K562 (cell line): ENCODE data around the gene FOCAD.

Experiments used
- ATF7 ChIP-seq: fragments of 450-650 bp; IDR thresholded peaks from 2 replicates; pipeline ENCODE4 v1.7.1; 2014; ENCODE audit warnings: mild to moderate bottlenecking, moderate library complexity
- JUND ChIP-seq, 2 experiments: IDR thresholded peaks; 2 replicates in 1 of 2; 3 replicates in 1 of 2; pipeline ENCODE4 v1.6.1; 2011; ENCODE audit warnings: borderline replicate concordance in 2 of 2, low read depth in 2 of 2, low read length in 2 of 2, improper control_type of control experiment in 1 of 2, missing biosample characterization in 1 of 2, missing genetic modification characterization in 1 of 2, missing genetic modification reagents in 1 of 2
- KDM1A ChIP-seq, 2 experiments: fragments of 450-650 bp; IDR thresholded peaks; 2 replicates each; pipeline ENCODE4 v1.6.1; 2016; ENCODE audit warnings: mild to moderate bottlenecking in 2 of 2
- MAFF ChIP-seq: IDR thresholded peaks from 2 replicates; pipeline ENCODE4 v1.6.1; 2012; ENCODE audit warnings: low read length, improper control_type of control experiment
- SRSF7 ChIP-seq: fragments of 200-400 bp; formaldehyde crosslinking; optimal IDR thresholded peaks from 2 replicates; pipeline ENCODE3; 2017; ENCODE audit warnings: mild to moderate bottlenecking, low read depth, low read length
- TBL1XR1 ChIP-seq, 2 experiments: IDR thresholded peaks; 2 replicates each; pipeline ENCODE4 v1.6.1; 2012; ENCODE audit warnings: improper control_type of control experiment in 2 of 2, low read length in 2 of 2, mild to moderate bottlenecking in 1 of 2
- YY1 ChIP-seq, 3 experiments: IDR thresholded peaks; 2 replicates each; pipeline ENCODE4 v1.6.1; 2011; ENCODE audit warnings: low read length in 2 of 3, mild to moderate bottlenecking in 2 of 3, moderate library complexity in 2 of 3, borderline replicate concordance in 1 of 3, control low read depth in 1 of 3, low read depth in 1 of 3; ENCODE audit not compliant: insufficient read depth in 3 of 3, insufficient replicate concordance in 2 of 3, control insufficient read depth in 1 of 3, insufficient read length in 1 of 3; ENCODE audit errors: extremely low read depth in 1 of 3
- ZBTB8A ChIP-seq: fragments of 450-650 bp; IDR thresholded peaks from 2 replicates; pipeline ENCODE4 v1.6.1; 2018; ENCODE audit warnings: mild to moderate bottlenecking, moderate library complexity; ENCODE audit not compliant: partially characterized antibody
- ZNF274 ChIP-seq: IDR thresholded peaks from 2 replicates; pipeline ENCODE4 v1.6.1; 2011; ENCODE audit warnings: low read depth, mild to moderate bottlenecking, low read length, moderate library complexity, borderline replicate concordance
- ZNF57 ChIP-seq: fragments of 450-650 bp; formaldehyde crosslinking; IDR thresholded peaks from 2 replicates; pipeline ENCODE4 v1.4.0; 2020; ENCODE audit warnings: mild to moderate bottlenecking, moderate library complexity
- TF ChIP-seq, protein P1 (sequence below), 3 experiments: IDR thresholded peaks in 2 of 3; conservative IDR thresholded peaks in 1 of 3; 2 replicates each; pipeline ENCODE4 v1.5.1; 2011 to 2012; ENCODE audit warnings: low read length in 3 of 3, mild to moderate bottlenecking in 3 of 3, control low read depth in 2 of 3, improper control_type of control experiment in 1 of 3, inconsistent platforms in 1 of 3, low read depth in 1 of 3, mixed read lengths in 1 of 3, moderate library complexity in 1 of 3; ENCODE audit not compliant: insufficient read depth in 2 of 3

DNA sequence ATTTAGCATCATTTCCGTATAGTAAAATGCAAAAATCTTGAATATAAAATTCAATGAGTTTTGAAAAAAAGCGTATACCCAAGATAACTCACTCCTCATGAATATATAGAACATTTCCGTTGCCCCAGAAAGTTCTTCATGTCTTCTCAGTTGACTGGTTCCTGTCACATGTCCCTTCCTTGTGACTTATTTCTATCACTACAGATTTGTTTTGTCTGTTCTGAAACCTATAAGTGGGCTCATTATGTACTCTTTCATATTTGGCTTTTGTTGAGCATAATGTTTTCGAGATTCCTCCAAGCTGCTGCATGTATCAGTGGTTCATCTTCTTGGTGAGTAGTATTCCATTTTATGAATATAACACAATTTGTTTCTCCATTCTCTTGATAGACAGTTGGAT, 358.4 kb downstream of the FOCAD start:
- TF ChIP-seq, protein P1, sequence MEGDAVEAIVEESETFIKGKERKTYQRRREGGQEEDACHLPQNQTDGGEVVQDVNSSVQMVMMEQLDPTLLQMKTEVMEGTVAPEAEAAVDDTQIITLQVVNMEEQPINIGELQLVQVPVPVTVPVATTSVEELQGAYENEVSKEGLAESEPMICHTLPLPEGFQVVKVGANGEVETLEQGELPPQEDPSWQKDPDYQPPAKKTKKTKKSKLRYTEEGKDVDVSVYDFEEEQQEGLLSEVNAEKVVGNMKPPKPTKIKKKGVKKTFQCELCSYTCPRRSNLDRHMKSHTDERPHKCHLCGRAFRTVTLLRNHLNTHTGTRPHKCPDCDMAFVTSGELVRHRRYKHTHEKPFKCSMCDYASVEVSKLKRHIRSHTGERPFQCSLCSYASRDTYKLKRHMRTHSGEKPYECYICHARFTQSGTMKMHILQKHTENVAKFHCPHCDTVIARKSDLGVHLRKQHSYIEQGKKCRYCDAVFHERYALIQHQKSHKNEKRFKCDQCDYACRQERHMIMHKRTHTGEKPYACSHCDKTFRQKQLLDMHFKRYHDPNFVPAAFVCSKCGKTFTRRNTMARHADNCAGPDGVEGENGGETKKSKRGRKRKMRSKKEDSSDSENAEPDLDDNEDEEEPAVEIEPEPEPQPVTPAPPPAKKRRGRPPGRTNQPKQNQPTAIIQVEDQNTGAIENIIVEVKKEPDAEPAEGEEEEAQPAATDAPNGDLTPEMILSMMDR (IDR thresholded peaks at IDR 0.05 in 2 of 3, conservative IDR thresholded peaks at IDR 0.05 in 1 of 3; ENCODE audit: insufficient read depth in 2 of 3, low read depth in 1 of 3, low read length in 3 of 3): no peak
- TF ChIP-seq SRSF7: no peak
- no peak for TF ChIP-seq ZNF274
- TF ChIP-seq ATF7: no peak
- TF ChIP-seq KDM1A (IDR thresholded peaks at IDR 0.05): no peak
- TF ChIP-seq ZNF57: no peak
- no peak for TF ChIP-seq TBL1XR1 (IDR thresholded peaks at IDR 0.05; ENCODE audit: low read length in 2 of 2)
- TF ChIP-seq ZBTB8A: no peak
- no peak for TF ChIP-seq JUND (IDR thresholded peaks at IDR 0.05; ENCODE audit: borderline replicate concordance, low read depth, low read length)
- no peak for TF ChIP-seq JUND (tag; IDR thresholded peaks at IDR 0.05; ENCODE audit: borderline replicate concordance, low read depth, low read length)
- no peak for TF ChIP-seq YY1 (IDR thresholded peaks at IDR 0.05; ENCODE audit: borderline replicate concordance in 1 of 3, control insufficient read depth in 1 of 3, extremely low read depth in 1 of 3, insufficient read depth in 3 of 3, insufficient read length in 1 of 3, insufficient replicate concordance in 2 of 3, low read depth in 1 of 3, low read length in 2 of 3)
- no peak for TF ChIP-seq MAFF
